Mesenchymal stem cell (in vitro differentiated cells and primary cell): ENCODE measurements around the gene RNF157.

Experiments used
- DNase-seq: peaks from one replicate; pipeline ENCODE4 v3.0.0-alpha.2; 2013
- H2AFZ ChIP-seq: one replicate; pipeline ENCODE4 v1.6.1; 2013; ENCODE audit warnings: low read depth, mild to moderate bottlenecking, control low read depth, inconsistent platforms, low read length, moderate library complexity
- H2AK5ac ChIP-seq: 2 replicates; pipeline ENCODE4 v1.6.1; 2013; ENCODE audit warnings: low read length, moderate library complexity, mild to moderate bottlenecking, inconsistent platforms; ENCODE audit not compliant: severe bottlenecking
- H2BK120ac ChIP-seq: one replicate; pipeline ENCODE4 v1.6.1; 2013; ENCODE audit warnings: low read depth, mild to moderate bottlenecking, inconsistent platforms, low read length, moderate library complexity
- H2BK12ac ChIP-seq, 2 experiments: one replicate each; pipeline ENCODE4 v1.6.1; 2013; ENCODE audit warnings: inconsistent platforms in 2 of 2, low read length in 2 of 2, mild to moderate bottlenecking in 2 of 2, moderate library complexity in 2 of 2, control low read depth in 1 of 2
- H2BK15ac ChIP-seq: one replicate; pipeline ENCODE4 v1.6.1; 2013; ENCODE audit warnings: mild to moderate bottlenecking, low read depth, inconsistent platforms; ENCODE audit not compliant: poor library complexity, severe bottlenecking
- H2BK5ac ChIP-seq: 2 replicates; pipeline ENCODE4 v1.6.1; 2013; ENCODE audit warnings: low read depth, mild to moderate bottlenecking, low read length, control low read depth, inconsistent platforms; ENCODE audit not compliant: poor library complexity, severe bottlenecking
- H3K14ac ChIP-seq, 2 experiments: one replicate each; pipeline ENCODE4 v1.6.1; 2013; ENCODE audit warnings: inconsistent platforms in 2 of 2, low read length in 2 of 2, control low read depth in 1 of 2, mild to moderate bottlenecking in 1 of 2, moderate library complexity in 1 of 2
- H3K18ac ChIP-seq, 2 experiments: one replicate each; pipeline ENCODE4 v1.6.1; 2013; ENCODE audit warnings: inconsistent platforms in 2 of 2, low read length in 2 of 2, control low read depth in 1 of 2, low read depth in 1 of 2, mild to moderate bottlenecking in 1 of 2
- H3K23ac ChIP-seq, 2 experiments: one replicate each; pipeline ENCODE4 v1.6.1; 2013; ENCODE audit warnings: inconsistent platforms in 2 of 2, low read length in 2 of 2, mild to moderate bottlenecking in 2 of 2, moderate library complexity in 2 of 2, control low read depth in 1 of 2
- H3K27ac ChIP-seq: 2 replicates; pipeline ENCODE4 v1.5.1; 2013; ENCODE audit warnings: mild to moderate bottlenecking, moderate library complexity, low read length, control low read depth, inconsistent platforms; ENCODE audit not compliant: poor library complexity, severe bottlenecking
- H3K27me3 ChIP-seq, 2 experiments: 2 replicates each; pipeline versions ENCODE4 v1.6.1 to v1.7.0; 2013; ENCODE audit warnings: low read length in 2 of 2, mild to moderate bottlenecking in 2 of 2, moderate library complexity in 2 of 2, control low read depth in 1 of 2, inconsistent platforms in 1 of 2; ENCODE audit not compliant: control insufficient read depth in 1 of 2, insufficient read depth in 1 of 2
- H3K36me3 ChIP-seq, 2 experiments: 2 replicates each; pipeline versions ENCODE4 v1.6.1 to v1.7.0; 2013; ENCODE audit warnings: low read length in 2 of 2, control low read depth in 1 of 2, inconsistent platforms in 1 of 2, low read depth in 1 of 2, mild to moderate bottlenecking in 1 of 2; ENCODE audit not compliant: insufficient read depth in 2 of 2, control insufficient read depth in 1 of 2
- H3K4ac ChIP-seq, 2 experiments: one replicate each; pipeline ENCODE4 v1.6.1; 2013; ENCODE audit warnings: inconsistent platforms in 2 of 2, low read length in 2 of 2, mild to moderate bottlenecking in 2 of 2, moderate library complexity in 2 of 2, control low read depth in 1 of 2, low read depth in 1 of 2
- H3K4me1 ChIP-seq: 2 replicates; pipeline ENCODE4 v1.6.1; 2013; ENCODE audit warnings: low read depth, low read length, control low read depth; ENCODE audit not compliant: control insufficient read depth, insufficient read depth
- H3K4me2 ChIP-seq: 2 replicates; pipeline ENCODE4 v1.6.1; 2013; ENCODE audit warnings: low read length, mild to moderate bottlenecking, inconsistent platforms; ENCODE audit not compliant: poor library complexity, severe bottlenecking
- H3K4me3 ChIP-seq, 2 experiments: 2 replicates each; pipeline versions ENCODE4 v1.5.1 to v1.7.0; 2013; ENCODE audit warnings: low read length in 2 of 2, mild to moderate bottlenecking in 2 of 2, control low read depth in 1 of 2, low read depth in 1 of 2; ENCODE audit not compliant: insufficient read depth in 1 of 2
- H3K79me1 ChIP-seq: replicated peaks from 2 replicates; pipeline ENCODE4 v1.6.1; 2013; ENCODE audit warnings: mild to moderate bottlenecking, control low read depth, low read length, inconsistent platforms; ENCODE audit not compliant: poor library complexity, severe bottlenecking
- H3K9ac ChIP-seq: 2 replicates; pipeline ENCODE4 v1.7.0; 2013; ENCODE audit warnings: mild to moderate bottlenecking, low read length, moderate library complexity
- H3K9me3 ChIP-seq: 2 replicates; pipeline ENCODE4 v1.7.0; 2013; ENCODE audit warnings: mild to moderate bottlenecking, low read length; ENCODE audit not compliant: control insufficient read depth
- H4K8ac ChIP-seq: one replicate; pipeline ENCODE4 v1.6.1; 2013; ENCODE audit warnings: inconsistent platforms, mild to moderate bottlenecking, low read length, moderate library complexity
- H4K91ac ChIP-seq: one replicate; pipeline ENCODE4 v1.6.1; 2013; ENCODE audit warnings: mild to moderate bottlenecking, low read length, inconsistent platforms
- WGBS: methylation state at CpG from one replicate; pipeline ENCODE4 v1.1.7; 2013; ENCODE audit warnings: mixed read lengths; 5-methylcytosine and 5-hydroxymethylcytosine counted together

Gene RNF157

DNA sequence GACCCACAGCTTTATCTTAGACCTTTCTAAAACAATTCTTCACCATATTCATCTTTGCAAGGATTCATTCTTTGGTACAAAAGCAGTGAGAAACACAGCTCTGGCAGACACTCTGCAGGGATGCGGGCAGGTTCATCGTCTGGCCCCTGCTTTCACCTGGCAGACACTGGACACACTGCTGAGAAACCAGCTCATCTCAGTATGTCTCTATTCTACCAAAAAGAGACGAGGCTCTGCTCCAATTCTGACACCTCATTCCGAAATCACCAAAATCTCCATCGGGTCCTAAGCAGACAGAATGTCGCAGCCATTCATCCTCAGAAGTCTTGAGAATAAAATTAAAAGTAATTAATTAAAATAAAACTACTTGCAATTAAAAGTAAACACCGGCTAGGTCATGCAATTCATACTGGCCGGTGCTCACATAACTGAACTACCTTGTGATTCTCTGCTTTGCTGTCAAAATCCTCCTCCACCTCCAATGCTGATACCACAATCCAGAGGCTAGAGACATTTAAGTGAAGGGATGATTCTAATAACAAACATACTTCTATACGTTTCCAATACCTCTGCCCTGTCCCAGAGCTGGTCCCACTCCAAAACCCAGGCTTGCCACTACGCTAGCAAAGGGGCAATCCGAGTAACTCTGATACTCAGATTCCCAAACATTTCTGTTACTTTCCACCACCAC lies 1.3 kb downstream of the RNF157 start:
- Histone ChIP-seq H3K27me3 (peaks cover 0 to 30% of the 10 kb centered on the region in 2 experiments), H2BK15ac (no peak overlapping the region), H3K4me1 (peaks cover 20% of the 10 kb centered on the region), H3K18ac (no peak overlapping the region), H3K9ac (no peak overlapping the region), H3K36me3 (no peaks in the 10 kb centered on the region), H4K8ac (no peak overlapping the region), H3K27ac (peak overlapping the region; percentile 23), H3K14ac (no peak overlapping the region), H2BK120ac (no peak overlapping the region), H3K9me3 (no peaks in the 10 kb centered on the region), H3K23ac (no peak overlapping the region), H2BK12ac (no peak overlapping the region), H3K4me3 (no peak overlapping the region), H2AFZ (no peak overlapping the region), H4K91ac (no peak overlapping the region), H3K4ac (no peak overlapping the region), H2AK5ac (no peak overlapping the region), H3K4me2 (peak overlapping the region; percentile 93), H3K79me1 (peaks cover 3% of the 10 kb centered on the region), H2BK5ac (no peak overlapping the region)
- 69% methylated on average over 7 of the region's 11 CpGs for WGBS
- DNase-seq, result no peak

DNA sequence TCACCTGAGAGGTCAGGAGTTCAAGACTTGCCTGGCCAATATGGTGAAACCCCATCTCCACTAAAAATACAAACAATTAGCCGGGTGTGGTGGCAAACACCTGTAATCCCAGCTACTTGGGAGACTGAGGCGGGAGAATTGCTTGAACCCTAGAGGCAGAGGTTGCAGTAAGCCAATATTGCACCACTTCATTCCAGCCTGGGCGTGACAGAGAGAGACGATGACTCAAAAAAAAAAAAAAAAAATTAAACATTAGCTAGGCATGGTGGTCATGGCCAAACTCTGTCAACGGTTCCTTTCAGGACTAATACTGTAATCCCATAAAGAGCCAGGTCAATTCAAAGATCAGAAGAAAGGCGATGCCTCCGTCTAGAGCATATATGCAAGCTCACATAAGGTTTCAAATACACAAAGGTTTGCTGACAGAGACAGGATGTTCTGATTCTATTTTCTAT lies 2.4 kb downstream of the RNF157 start:
- H3K79me1 ChIP-seq, result peaks cover 5% of the 10 kb centered on the region

DNA sequence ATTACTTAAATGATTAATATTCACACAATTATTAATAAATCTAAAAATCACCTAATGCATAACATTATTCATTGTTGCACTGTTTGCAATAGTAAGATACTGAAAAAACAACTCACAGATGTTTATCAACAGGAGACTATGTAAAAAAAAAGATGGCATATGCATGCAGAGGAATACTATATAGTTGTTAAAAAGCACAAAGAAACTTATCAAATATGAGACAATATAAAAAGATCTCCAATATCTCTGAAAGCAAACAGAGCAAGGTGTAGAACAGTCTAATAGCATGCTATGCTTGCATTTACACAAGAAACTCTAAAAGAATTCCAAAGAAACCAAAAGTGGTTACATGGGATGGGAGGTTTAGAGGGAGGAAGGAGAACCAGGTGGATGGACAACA lies 3.7 kb downstream of the RNF157 start:
- H3K9me3 ChIP-seq, result no peaks in the 10 kb centered on the region
- no peak overlapping the region for H3K4me3 ChIP-seq
- DNase-seq, result no peak
- no peak overlapping the region for H3K27ac ChIP-seq
- peaks cover 20% of the 10 kb centered on the region for H3K4me1 ChIP-seq
- no peak overlapping the region for H2BK120ac ChIP-seq
- H2AK5ac ChIP-seq, result no peak overlapping the region
- H2BK5ac ChIP-seq, result no peak overlapping the region
- H3K18ac ChIP-seq, result no peak overlapping the region
- no peak overlapping the region for H4K8ac ChIP-seq
- H4K91ac ChIP-seq, result no peak overlapping the region
- peaks cover 2% of the 10 kb centered on the region for H3K79me1 ChIP-seq
- no peak overlapping the region for H3K4me2 ChIP-seq
- no peak overlapping the region for H3K23ac ChIP-seq
- no peak overlapping the region for H3K9ac ChIP-seq
- H3K27me3 ChIP-seq, result peaks cover 0 to 7% of the 10 kb centered on the region in 2 experiments
- no peak overlapping the region for H2AFZ ChIP-seq
- no peaks in the 10 kb centered on the region for H3K36me3 ChIP-seq
- no peak overlapping the region for H2BK15ac ChIP-seq
- H3K14ac ChIP-seq, result no peak overlapping the region
- H2BK12ac ChIP-seq, result no peak overlapping the region
- no peak overlapping the region for H3K4ac ChIP-seq

More for the DNA sequence above, 2.4 kb downstream of the RNF157 start:
- Histone ChIP-seq H3K36me3 (no peaks in the 10 kb centered on the region), H2BK5ac (no peak overlapping the region), H2BK12ac (no peak overlapping the region), H4K91ac (no peak overlapping the region), H3K27me3 (peaks cover 0 to 19% of the 10 kb centered on the region in 2 experiments), H3K4me1 (peaks cover 24% of the 10 kb centered on the region), H3K4me2 (no peak overlapping the region), H2BK15ac (no peak overlapping the region), H3K23ac (no peak overlapping the region), H2BK120ac (no peak overlapping the region), H4K8ac (no peak overlapping the region), H3K9ac (no peak overlapping the region), H2AFZ (no peak overlapping the region), H3K4me3 (no peak overlapping the region), H3K14ac (no peak overlapping the region), H3K27ac (no peak overlapping the region), H3K18ac (no peak overlapping the region), H3K4ac (no peak overlapping the region), H3K9me3 (no peaks in the 10 kb centered on the region), H2AK5ac (no peak overlapping the region)
- peak; percentile 23 for DNase-seq
- 96% methylated on average over 7 of the region's 7 CpGs for WGBS

- Histone ChIP-seq H2BK15ac (no peak overlapping the region), H3K4ac (no peak overlapping the region), H3K9me3 (no peaks in the 10 kb centered on the region), H3K23ac (no peak overlapping the region), H3K4me3 (no peak overlapping the region), H2BK5ac (no peak overlapping the region), H3K9ac (no peak overlapping the region), H3K36me3 (no peaks in the 10 kb centered on the region), H4K8ac (no peak overlapping the region), H4K91ac (no peak overlapping the region), H3K4me1 (peaks cover 16% of the 10 kb centered on the region), H3K27me3 (peaks cover 0 to 7% of the 10 kb centered on the region in 2 experiments), H2AFZ (no peak overlapping the region), H2BK12ac (no peak overlapping the region), H2AK5ac (no peak overlapping the region), H3K79me1 (peaks cover 3% of the 10 kb centered on the region), H3K18ac (no peak overlapping the region), H3K14ac (no peak overlapping the region), H2BK120ac (no peak overlapping the region), H3K27ac (no peak overlapping the region), H3K4me2 (no peak overlapping the region)
- WGBS, result 100% methylated on average over 1 of the region's 2 CpGs
- no peak for DNase-seq
These were observed 4.4 kb downstream of the RNF157 start for GRCh38 chr17:76235883-76236282.
